Measurements from ENCODE around the gene MLH1. TPM values are rescaled to one million over a fixed set of nuclear protein-coding genes. Genes with fewer than 3 reads are reported as not detected.

Gene MLH1
- total RNA-seq, 1 donor from 2014 or later: 42.1 TPM

GRCh38 chr3:37015642-37016041, 22.3 kb downstream of the MLH1 start:
- DNase-seq (ENCODE audit: low read depth): no peak
- Histone ChIP-seq H3K36me3 (ENCODE audit: control insufficient read depth, insufficient read depth, low read length) (peaks cover 5% of the 10 kb centered on the region), H3K4me3 (ENCODE audit: low read depth, low read length) (no peak overlapping the region), H3K27me3 (ENCODE audit: control insufficient read depth, insufficient read depth, low read length) (no peaks in the 10 kb centered on the region)
- no peak for TF ChIP-seq CTCF (IDR thresholded peaks at IDR 0.05; ENCODE audit: insufficient read depth, low read length, poor library complexity, severe bottlenecking)

- H3K4me3 ChIP-seq (ENCODE audit: low read depth, low read length): no peak overlapping the region
- H3K36me3 ChIP-seq (ENCODE audit: control insufficient read depth, insufficient read depth, low read length): peaks cover 4% of the 10 kb centered on the region
- TF ChIP-seq CTCF (IDR thresholded peaks at IDR 0.05; ENCODE audit: insufficient read depth, low read length, poor library complexity, severe bottlenecking): no peak
These were observed 23.6 kb downstream of the MLH1 start for GRCh38 chr3:37016903-37017302.

GRCh38 chr3:37017683-37018082, 24.4 kb downstream of the MLH1 start:
- no peak for DNase-seq (ENCODE audit: low read depth)
- Histone ChIP-seq H3K36me3 (ENCODE audit: control insufficient read depth, insufficient read depth, low read length) (peaks cover 4% of the 10 kb centered on the region), H3K27me3 (ENCODE audit: control insufficient read depth, insufficient read depth, low read length) (no peaks in the 10 kb centered on the region), H3K4me3 (ENCODE audit: low read depth, low read length) (no peak overlapping the region)
- TF ChIP-seq CTCF (IDR thresholded peaks at IDR 0.05; ENCODE audit: insufficient read depth, low read length, poor library complexity, severe bottlenecking): no peak

More at GRCh38 chr3:37016903-37017302, 23.6 kb downstream of the MLH1 start:
- H3K27me3 ChIP-seq (ENCODE audit: control insufficient read depth, insufficient read depth, low read length): no peaks in the 10 kb centered on the region
- no peak for DNase-seq (ENCODE audit: low read depth)

- peak; percentile 4 for TF ChIP-seq CTCF (IDR thresholded peaks at IDR 0.05; ENCODE audit: insufficient read depth, low read length, poor library complexity, severe bottlenecking)
- H3K27me3 ChIP-seq (ENCODE audit: control insufficient read depth, insufficient read depth, low read length): no peaks in the 10 kb centered on the region
- peaks cover 2% of the 10 kb centered on the region for H3K36me3 ChIP-seq (ENCODE audit: control insufficient read depth, insufficient read depth, low read length)
- DNase-seq (ENCODE audit: low read depth): no peak
- no peak overlapping the region for H3K4me3 ChIP-seq (ENCODE audit: low read depth, low read length)
These were observed 30.8 kb downstream of the MLH1 start for GRCh38 chr3:37024092-37024491.

- no peak for TF ChIP-seq CTCF (IDR thresholded peaks at IDR 0.05; ENCODE audit: insufficient read depth, low read length, poor library complexity, severe bottlenecking)
- DNase-seq (ENCODE audit: low read depth): no peak
- Histone ChIP-seq H3K4me3 (ENCODE audit: low read depth, low read length) (no peak overlapping the region), H3K36me3 (ENCODE audit: control insufficient read depth, insufficient read depth, low read length) (peaks cover 2% of the 10 kb centered on the region), H3K27me3 (ENCODE audit: control insufficient read depth, insufficient read depth, low read length) (no peaks in the 10 kb centered on the region)
These were observed 31.6 kb downstream of the MLH1 start for GRCh38 chr3:37024820-37025405.

Measured in kidney epithelial cell (primary cell).